ENCODE data around the gene ST7.
"Not testable (repeated sequence)": the region's sequence is repeated elsewhere in the genome, so short reads cannot be mapped to it uniquely, and the experiment has no call there.

The ST7 gene

GRCh38 chr7:116957874-116958273, 4.6 kb downstream of the ST7 start:
- Histone ChIP-seq H3K4me1 (ENCODE audit: insufficient read depth, insufficient read length) (no peaks in the 10 kb centered on the region), H3K36me3 (ENCODE audit: insufficient read depth, insufficient read length, low read length) (peaks cover 12% of the 10 kb centered on the region), H3K27me3 (ENCODE audit: insufficient read depth, insufficient read length) (no peaks in the 10 kb centered on the region), H3K9me3 (ENCODE audit: insufficient read depth, low read length) (no peaks in the 10 kb centered on the region), H3K9ac (ENCODE audit: insufficient read length, low read depth) (no peak overlapping the region), H3K4me3 (ENCODE audit: insufficient read length, low read depth) (no peak overlapping the region)
- TF ChIP-seq ZNF274 (IDR thresholded peaks at IDR 0.05; ENCODE audit: low read depth, low read length) (no peak), YY1 (IDR thresholded peaks at IDR 0.05; ENCODE audit: insufficient read depth, insufficient read length) (no peak), SUZ12 (IDR thresholded peaks at IDR 0.05; ENCODE audit: extremely low read depth, insufficient read depth, insufficient read length) (no peak)
- no peak for DNase-seq (ENCODE audit: low read depth, low spot score)

- not testable (repeated sequence) for H3K27me3 ChIP-seq (ENCODE audit: insufficient read depth, insufficient read length); H3K9me3 ChIP-seq (ENCODE audit: insufficient read depth, low read length); H3K9ac ChIP-seq (ENCODE audit: insufficient read length, low read depth); H3K4me3 ChIP-seq (ENCODE audit: insufficient read length, low read depth); H3K36me3 ChIP-seq (ENCODE audit: insufficient read depth, insufficient read length, low read length); H3K4me1 ChIP-seq (ENCODE audit: insufficient read depth, insufficient read length); DNase-seq (ENCODE audit: low read depth, low spot score)
Measured at GRCh38 chr7:116961966-116962673, 8.8 kb downstream of the ST7 start.

DNA sequence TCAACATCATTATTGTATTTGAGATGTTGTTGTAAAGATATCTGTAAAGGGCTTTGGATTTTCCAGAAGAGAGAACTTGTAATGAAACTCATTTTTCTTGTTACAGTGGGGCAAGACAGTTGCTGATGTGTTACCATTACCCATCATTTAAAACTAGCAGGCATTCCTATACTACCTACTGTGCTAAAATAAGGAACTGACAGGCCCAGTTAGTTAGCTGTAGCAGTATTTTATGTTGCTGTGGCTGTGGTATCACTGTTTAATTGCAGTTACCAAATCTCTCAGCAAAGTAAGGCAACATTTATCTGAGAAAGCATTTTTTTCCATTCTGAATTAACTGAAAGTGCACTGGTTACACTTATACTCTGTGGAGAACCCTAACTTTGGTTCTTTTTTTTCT, 9.9 kb downstream of the ST7 start:
- Histone ChIP-seq H3K36me3 (ENCODE audit: insufficient read depth, insufficient read length, low read length) (no peaks in the 10 kb centered on the region), H3K27me3 (ENCODE audit: insufficient read depth, insufficient read length) (no peaks in the 10 kb centered on the region), H3K9me3 (ENCODE audit: insufficient read depth, low read length) (no peaks in the 10 kb centered on the region), H3K4me3 (ENCODE audit: insufficient read length, low read depth) (no peak overlapping the region), H3K9ac (ENCODE audit: insufficient read length, low read depth) (no peak overlapping the region), H3K4me1 (ENCODE audit: insufficient read depth, insufficient read length) (no peaks in the 10 kb centered on the region)
- no peak for TF ChIP-seq YY1 (IDR thresholded peaks at IDR 0.05; ENCODE audit: insufficient read depth, insufficient read length)
- TF ChIP-seq ZNF274 (IDR thresholded peaks at IDR 0.05; ENCODE audit: low read depth, low read length), result no peak
- no peak for TF ChIP-seq SUZ12 (IDR thresholded peaks at IDR 0.05; ENCODE audit: extremely low read depth, insufficient read depth, insufficient read length)
- DNase-seq (ENCODE audit: low read depth, low spot score), result no peak

DNA sequence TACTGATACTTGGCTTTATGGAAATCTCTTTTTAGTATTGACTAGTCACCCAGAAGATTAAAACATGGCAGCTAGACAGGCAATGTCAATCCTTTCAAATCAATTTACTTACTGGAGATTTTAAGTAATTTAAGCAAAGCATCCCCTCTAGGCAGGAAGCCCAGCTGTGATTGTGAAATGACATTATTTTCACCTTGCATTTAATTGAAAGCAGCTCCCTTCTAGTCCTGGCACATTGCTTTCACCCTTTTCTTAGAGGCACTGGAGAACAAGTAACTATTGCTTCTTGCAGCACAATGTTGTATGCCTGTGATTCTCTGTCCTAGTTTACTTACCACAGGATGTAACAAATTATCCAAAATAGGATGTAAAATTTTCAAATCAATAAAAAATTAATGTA, 13.3 kb downstream of the ST7 start:
- no peak for TF ChIP-seq YY1 (IDR thresholded peaks at IDR 0.05; ENCODE audit: insufficient read depth, insufficient read length)
- H3K27me3 ChIP-seq (ENCODE audit: insufficient read depth, insufficient read length), result no peaks in the 10 kb centered on the region
- no peaks in the 10 kb centered on the region for H3K9me3 ChIP-seq (ENCODE audit: insufficient read depth, low read length)
- DNase-seq (ENCODE audit: low read depth, low spot score), result no peak
- H3K4me3 ChIP-seq (ENCODE audit: insufficient read length, low read depth), result no peak overlapping the region
- H3K9ac ChIP-seq (ENCODE audit: insufficient read length, low read depth), result no peak overlapping the region
- no peaks in the 10 kb centered on the region for H3K36me3 ChIP-seq (ENCODE audit: insufficient read depth, insufficient read length, low read length)
- H3K4me1 ChIP-seq (ENCODE audit: insufficient read depth, insufficient read length), result no peaks in the 10 kb centered on the region

- no peak overlapping the region for H3K9ac ChIP-seq (ENCODE audit: insufficient read length, low read depth)
- TF ChIP-seq SUZ12 (IDR thresholded peaks at IDR 0.05; ENCODE audit: extremely low read depth, insufficient read depth, insufficient read length), result no peak
- no peak for TF ChIP-seq ZNF274 (IDR thresholded peaks at IDR 0.05; ENCODE audit: low read depth, low read length)
- no peak for TF ChIP-seq YY1 (IDR thresholded peaks at IDR 0.05; ENCODE audit: insufficient read depth, insufficient read length)
- no peaks in the 10 kb centered on the region for H3K27me3 ChIP-seq (ENCODE audit: insufficient read depth, insufficient read length)
- no peaks in the 10 kb centered on the region for H3K9me3 ChIP-seq (ENCODE audit: insufficient read depth, low read length)
- H3K4me3 ChIP-seq (ENCODE audit: insufficient read length, low read depth), result no peak overlapping the region
- DNase-seq (ENCODE audit: low read depth, low spot score), result no peak
- no peaks in the 10 kb centered on the region for H3K4me1 ChIP-seq (ENCODE audit: insufficient read depth, insufficient read length)
- no peaks in the 10 kb centered on the region for H3K36me3 ChIP-seq (ENCODE audit: insufficient read depth, insufficient read length, low read length)
Measured at GRCh38 chr7:116967254-116967922, 14.1 kb downstream of the ST7 start.

DNA sequence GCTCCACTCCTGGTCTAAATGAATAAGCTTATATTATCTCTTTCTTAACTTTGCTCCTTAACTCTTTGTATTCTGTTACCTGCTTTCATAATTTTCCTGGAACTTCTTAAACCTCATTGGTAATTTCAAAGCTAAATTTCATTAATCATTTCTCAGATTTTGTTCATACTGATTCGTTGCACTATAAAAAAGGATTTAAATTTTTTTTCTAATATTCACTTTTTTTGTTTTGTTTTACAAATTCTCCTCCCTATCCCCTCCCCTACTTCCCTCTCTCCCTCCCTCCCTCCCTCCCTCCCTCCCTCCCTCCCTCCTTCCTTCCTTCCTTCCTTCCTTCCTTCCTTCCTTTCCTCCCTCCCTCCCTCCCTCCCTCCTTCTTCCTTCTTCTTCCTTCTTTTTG, 14.7 kb downstream of the ST7 start:
- Histone ChIP-seq H3K4me3 (ENCODE audit: insufficient read length, low read depth) (no peak overlapping the region), H3K9me3 (ENCODE audit: insufficient read depth, low read length) (no peaks in the 10 kb centered on the region), H3K4me1 (ENCODE audit: insufficient read depth, insufficient read length) (no peaks in the 10 kb centered on the region), H3K27me3 (ENCODE audit: insufficient read depth, insufficient read length) (no peaks in the 10 kb centered on the region), H3K9ac (ENCODE audit: insufficient read length, low read depth) (no peak overlapping the region), H3K36me3 (ENCODE audit: insufficient read depth, insufficient read length, low read length) (no peaks in the 10 kb centered on the region)
- DNase-seq (ENCODE audit: low read depth, low spot score), result no peak
- no peak for TF ChIP-seq SUZ12 (IDR thresholded peaks at IDR 0.05; ENCODE audit: extremely low read depth, insufficient read depth, insufficient read length)
- TF ChIP-seq YY1 (IDR thresholded peaks at IDR 0.05; ENCODE audit: insufficient read depth, insufficient read length), result no peak
- TF ChIP-seq ZNF274 (IDR thresholded peaks at IDR 0.05; ENCODE audit: low read depth, low read length), result no peak

- Histone ChIP-seq H3K9ac (ENCODE audit: insufficient read length, low read depth) (no peak overlapping the region), H3K9me3 (ENCODE audit: insufficient read depth, low read length) (no peaks in the 10 kb centered on the region)
- no peak for TF ChIP-seq YY1 (IDR thresholded peaks at IDR 0.05; ENCODE audit: insufficient read depth, insufficient read length)
- TF ChIP-seq SUZ12 (IDR thresholded peaks at IDR 0.05; ENCODE audit: extremely low read depth, insufficient read depth, insufficient read length), result no peak
- TF ChIP-seq ZNF274 (IDR thresholded peaks at IDR 0.05; ENCODE audit: low read depth, low read length), result no peak
Measured at GRCh38 chr7:116968631-116969030, 15.3 kb downstream of the ST7 start.

More at GRCh38 chr7:116968631-116969030, 15.3 kb downstream of the ST7 start:
- H3K4me3 ChIP-seq (ENCODE audit: insufficient read length, low read depth), result no peak overlapping the region
- H3K36me3 ChIP-seq (ENCODE audit: insufficient read depth, insufficient read length, low read length), result no peaks in the 10 kb centered on the region
- H3K4me1 ChIP-seq (ENCODE audit: insufficient read depth, insufficient read length), result no peaks in the 10 kb centered on the region
- DNase-seq (ENCODE audit: low read depth, low spot score), result no peak
- no peaks in the 10 kb centered on the region for H3K27me3 ChIP-seq (ENCODE audit: insufficient read depth, insufficient read length)
